Neural crest cell (in vitro differentiated cells): ENCODE measurements around the gene RGS4. TPM values are rescaled to one million over a fixed set of nuclear protein-coding genes. Genes with fewer than 3 reads are reported as not detected.

Source experiments
- DNase-seq: peaks from one replicate; pipeline ENCODE4 v3.0.0; 2021; ENCODE audit warnings: low read depth, mixed read lengths, low spot score
- H3K27ac Mint-ChIP-seq: one replicate; pipeline ENCODE4 v1.8.0; 2021; ENCODE audit warnings: mild to moderate bottlenecking, mixed read lengths; ENCODE audit not compliant: unreplicated experiment
- H3K27me3 Mint-ChIP-seq: 2 replicates; pipeline ENCODE4 v1.8.0; 2021; ENCODE audit warnings: low read depth, mild to moderate bottlenecking, mixed read lengths
- H3K36me3 Mint-ChIP-seq: 2 replicates; pipeline ENCODE4 v1.8.0; 2021; ENCODE audit warnings: low read depth, mild to moderate bottlenecking, mixed read lengths
- H3K4me1 Mint-ChIP-seq: 2 replicates; pipeline ENCODE4 v1.8.0; 2021; ENCODE audit warnings: mixed read lengths
- H3K4me3 Mint-ChIP-seq: one replicate; pipeline ENCODE4 v1.8.0; 2021; ENCODE audit warnings: mild to moderate bottlenecking, mixed read lengths
- H3K9me3 Mint-ChIP-seq: 2 replicates; pipeline ENCODE4 v1.8.0; 2021; ENCODE audit warnings: mixed read lengths
- CTCF ChIP-seq: fragments of 200-600 bp; sonication (generic); conservative IDR thresholded peaks from 2 replicates; pipeline ENCODE4 v1.5.0; 2021; ENCODE audit warnings: antibody characterized with exemption, mild to moderate bottlenecking
- total RNA-seq: library from RNA; stranded (reverse); gene quantifications from 2 replicates; pipeline ENCODE4 v1.2.1, GENCODE V29; 2021

RGS4 gene
- total RNA-seq, 1 donor from 2014 or later: 0.75 TPM

- H3K4me1 Mint-ChIP-seq: no peaks in the 10 kb centered on the region
- no peaks in the 10 kb centered on the region for H3K9me3 Mint-ChIP-seq
- no peaks in the 10 kb centered on the region for H3K36me3 Mint-ChIP-seq
- H3K4me3 Mint-ChIP-seq: no peak overlapping the region
- no peak for TF ChIP-seq CTCF
- no peaks in the 10 kb centered on the region for H3K27me3 Mint-ChIP-seq
- DNase-seq: no peak
- no peak overlapping the region for H3K27ac Mint-ChIP-seq
Observed at GRCh38 chr1:163102590-163102989, 33.4 kb downstream of the RGS4 start.

- no peaks in the 10 kb centered on the region for H3K36me3 Mint-ChIP-seq
- peaks cover 3% of the 10 kb centered on the region for H3K9me3 Mint-ChIP-seq
- no peak overlapping the region for H3K27ac Mint-ChIP-seq
- TF ChIP-seq CTCF: no peak
- no peak overlapping the region for H3K4me3 Mint-ChIP-seq
- H3K4me1 Mint-ChIP-seq: no peaks in the 10 kb centered on the region
- no peak for DNase-seq
- no peaks in the 10 kb centered on the region for H3K27me3 Mint-ChIP-seq
Observed at GRCh38 chr1:163104385-163105099, 35.4 kb downstream of the RGS4 start.

GRCh38 chr1:163106364-163106987 lies 37.3 kb downstream of the RGS4 start:
- TF ChIP-seq CTCF: no peak
- Mint-ChIP-seq H3K36me3 (no peaks in the 10 kb centered on the region), H3K27ac (no peak overlapping the region), H3K4me3 (no peak overlapping the region), H3K9me3 (peaks cover 7% of the 10 kb centered on the region), H3K4me1 (no peaks in the 10 kb centered on the region), H3K27me3 (no peaks in the 10 kb centered on the region)
- no peak for DNase-seq

GRCh38 chr1:163107655-163108054 lies 38.5 kb downstream of the RGS4 start:
- no peak for TF ChIP-seq CTCF
- H3K4me1 Mint-ChIP-seq: no peaks in the 10 kb centered on the region
- no peak overlapping the region for H3K27ac Mint-ChIP-seq
- no peak overlapping the region for H3K4me3 Mint-ChIP-seq
- DNase-seq: no peak
- no peaks in the 10 kb centered on the region for H3K27me3 Mint-ChIP-seq
- H3K36me3 Mint-ChIP-seq: no peaks in the 10 kb centered on the region
- peaks cover 7% of the 10 kb centered on the region for H3K9me3 Mint-ChIP-seq

GRCh38 chr1:163115887-163116286 lies 46.7 kb downstream of the RGS4 start:
- no peaks in the 10 kb centered on the region for H3K4me1 Mint-ChIP-seq
- no peak overlapping the region for H3K27ac Mint-ChIP-seq
- no peak overlapping the region for H3K4me3 Mint-ChIP-seq
- DNase-seq: no peak
- no peaks in the 10 kb centered on the region for H3K36me3 Mint-ChIP-seq
- peaks cover 2% of the 10 kb centered on the region for H3K27me3 Mint-ChIP-seq
- no peaks in the 10 kb centered on the region for H3K9me3 Mint-ChIP-seq
- no peak for TF ChIP-seq CTCF
